Mononuclear cell (primary cell): ENCODE results near the gene CCL19. TPM values are rescaled to one million over a fixed set of nuclear protein-coding genes. Genes with fewer than 3 reads are reported as not detected.
"Not testable (repeated sequence)": the region's sequence is repeated elsewhere in the genome, so short reads cannot be mapped to it uniquely, and the experiment has no call there.

Experiments used
- H3K27me3 ChIP-seq: 2 replicates; pipeline ENCODE4 v1.6.0; 2011; ENCODE audit warnings: low read length, control low read depth; ENCODE audit not compliant: insufficient read depth
- H3K4me1 ChIP-seq: 2 replicates; pipeline ENCODE4 v1.5.1; 2011; ENCODE audit warnings: mild to moderate bottlenecking, low read length, control low read depth; ENCODE audit not compliant: insufficient read depth
- H3K4me3 ChIP-seq: 2 replicates; pipeline ENCODE4 v1.5.1; 2011; ENCODE audit warnings: mild to moderate bottlenecking, low read length, moderate library complexity
- H3K9me3 ChIP-seq: 2 replicates; pipeline ENCODE4 v1.5.1; 2011; ENCODE audit warnings: low read depth, mild to moderate bottlenecking, control low read depth, low read length
- total RNA-seq: library from RNA; depleted of rRNA; stranded (reverse); fragments of >200 nt; gene quantifications from one replicate; pipeline ENCODE4 v1.2.3, GENCODE V29; 2012

CCL19 gene
- not detected for total RNA-seq

GRCh38 chr9:34690983-34691935 lies at the start of gene CCL19:
Gene CCL19 (minus strand): TSS chr9:34691276. CDS start chr9:34691139, 137 bp downstream.
- Histone ChIP-seq H3K4me3 (no peak within 1 kb of the TSS), H3K4me1 (peaks cover 18% of the 10 kb centered on the region), H3K27me3 (no peaks in the 10 kb centered on the region), H3K9me3 (no peaks in the 10 kb centered on the region)

GRCh38 chr9:34740176-34740575 lies 49.1 kb upstream of the CCL19 start:
- H3K4me1 ChIP-seq, H3K9me3 ChIP-seq, H3K27me3 ChIP-seq, H3K4me3 ChIP-seq: not testable (repeated sequence)

- H3K4me1 ChIP-seq, result no peaks in the 10 kb centered on the region
- H3K27me3 ChIP-seq, result no peaks in the 10 kb centered on the region
- no peak overlapping the region for H3K4me3 ChIP-seq
- H3K9me3 ChIP-seq, result no peaks in the 10 kb centered on the region
Observed at GRCh38 chr9:34737677-34738260, 46.7 kb upstream of the CCL19 start.

GRCh38 chr9:34734720-34735119 lies 43.6 kb upstream of the CCL19 start:
- no peak overlapping the region for H3K4me3 ChIP-seq
- H3K9me3 ChIP-seq, result no peaks in the 10 kb centered on the region
- H3K27me3 ChIP-seq, result no peaks in the 10 kb centered on the region
- H3K4me1 ChIP-seq, result no peaks in the 10 kb centered on the region

GRCh38 chr9:34732886-34733285 lies 41.8 kb upstream of the CCL19 start:
- no peaks in the 10 kb centered on the region for H3K4me1 ChIP-seq
- H3K9me3 ChIP-seq, result no peaks in the 10 kb centered on the region
- H3K4me3 ChIP-seq, result no peak overlapping the region
- H3K27me3 ChIP-seq, result no peaks in the 10 kb centered on the region

GRCh38 chr9:34732478-34732877 lies 41.4 kb upstream of the CCL19 start:
- no peaks in the 10 kb centered on the region for H3K27me3 ChIP-seq
- no peaks in the 10 kb centered on the region for H3K9me3 ChIP-seq
- H3K4me1 ChIP-seq, result no peaks in the 10 kb centered on the region
- H3K4me3 ChIP-seq, result no peak overlapping the region

DNA sequence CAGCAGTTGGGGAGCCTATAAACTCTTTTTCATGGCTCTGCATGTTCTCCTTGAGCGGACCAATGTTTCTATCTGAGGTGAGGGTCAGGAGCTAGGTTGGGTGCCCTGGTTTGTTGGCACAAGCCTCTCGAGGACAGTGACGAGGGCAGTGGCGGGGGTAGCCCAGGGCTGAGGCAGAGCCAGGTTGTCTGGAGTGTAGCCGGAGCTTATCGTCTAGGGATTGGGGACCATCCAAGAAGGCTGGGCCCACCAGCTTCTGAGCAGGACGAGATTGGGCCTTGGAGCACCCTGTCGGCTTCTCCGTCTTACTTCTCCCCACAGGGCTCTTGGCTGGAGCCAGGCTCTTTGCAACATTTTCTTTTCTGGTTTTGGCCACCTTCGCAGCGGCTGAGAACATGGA lies 32.1 kb upstream of the CCL19 start:
- Histone ChIP-seq H3K4me1 (no peaks in the 10 kb centered on the region), H3K9me3 (no peaks in the 10 kb centered on the region), H3K27me3 (no peaks in the 10 kb centered on the region), H3K4me3 (no peak overlapping the region)

DNA sequence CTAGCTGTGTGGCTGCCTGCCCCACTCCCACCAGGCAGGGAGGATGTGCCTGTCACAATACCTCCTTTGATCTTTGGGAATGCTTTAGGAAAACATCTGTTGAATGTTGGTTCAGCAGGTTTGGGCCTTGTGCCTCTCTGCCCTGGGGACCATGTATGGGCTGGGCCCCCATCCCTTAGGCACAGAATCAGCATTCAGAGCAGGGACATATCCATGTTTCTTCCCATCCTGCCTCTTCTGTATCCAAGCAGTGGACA lies 28.6 kb upstream of the CCL19 start:
- not testable (repeated sequence) for H3K4me3 ChIP-seq, H3K27me3 ChIP-seq, H3K9me3 ChIP-seq, H3K4me1 ChIP-seq

DNA sequence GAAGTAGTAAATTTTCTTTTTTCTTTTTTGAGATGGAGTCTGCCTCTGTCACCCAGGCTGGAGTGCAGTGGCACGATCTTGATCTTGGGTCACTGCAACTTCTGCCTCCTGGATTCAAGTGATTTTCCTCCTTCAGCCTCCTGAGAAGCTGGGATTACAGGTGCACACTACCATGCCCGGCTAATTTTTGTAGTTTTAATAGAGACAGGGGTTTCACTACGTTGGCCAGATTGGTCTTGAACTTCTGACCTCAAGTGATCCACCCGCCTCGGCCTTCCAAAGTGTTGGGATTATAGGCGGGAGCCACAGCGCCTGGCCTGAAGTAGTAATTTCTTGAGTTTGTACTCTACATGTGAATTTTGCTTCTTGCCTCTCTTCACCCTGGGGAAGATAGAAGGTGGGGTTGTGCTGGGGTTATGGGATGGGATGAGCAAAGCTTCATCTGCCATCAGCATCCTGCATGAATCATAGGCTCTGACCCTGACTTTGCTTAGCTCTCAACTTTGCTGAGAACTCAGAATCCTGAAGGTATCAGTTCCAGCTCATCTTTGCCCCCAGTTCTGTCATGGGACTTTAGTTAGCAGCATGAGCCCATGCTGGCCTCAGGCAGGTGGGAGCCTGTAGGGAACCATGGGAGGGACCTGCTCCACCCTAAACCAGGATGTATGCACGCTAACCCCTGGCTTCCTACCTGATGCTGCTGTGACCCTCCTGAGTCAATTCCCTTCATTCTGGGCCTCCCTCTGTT lies 28.1 kb upstream of the CCL19 start:
- no peaks in the 10 kb centered on the region for H3K27me3 ChIP-seq
- H3K4me3 ChIP-seq, result no peak overlapping the region
- H3K4me1 ChIP-seq, result no peaks in the 10 kb centered on the region

GRCh38 chr9:34717996-34718614 lies 27.0 kb upstream of the CCL19 start:
- Histone ChIP-seq H3K4me3 (no peak overlapping the region), H3K27me3 (peaks cover 3% of the 10 kb centered on the region), H3K9me3 (no peaks in the 10 kb centered on the region), H3K4me1 (no peaks in the 10 kb centered on the region)

More for the DNA sequence above, 28.1 kb upstream of the CCL19 start:
- no peaks in the 10 kb centered on the region for H3K9me3 ChIP-seq

DNA sequence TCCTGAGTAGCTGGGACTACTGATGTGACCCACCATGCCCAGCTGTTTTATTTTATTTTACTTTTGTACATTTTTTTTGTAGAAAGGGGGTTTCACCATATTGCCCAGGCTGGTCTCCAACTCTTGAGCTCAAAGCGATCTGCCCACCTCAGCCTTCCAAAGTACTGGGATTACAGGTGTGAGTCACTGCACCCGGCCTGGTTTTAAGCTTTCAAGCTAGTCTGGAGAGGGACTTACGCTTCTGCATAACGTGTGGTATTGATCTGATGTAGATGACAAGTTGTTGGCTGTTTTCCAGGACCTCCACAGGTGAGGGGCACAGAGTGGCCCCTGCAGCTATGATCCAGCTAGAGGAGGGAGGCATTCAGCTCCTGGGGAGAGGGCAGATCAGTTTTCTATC lies 25.6 kb upstream of the CCL19 start:
- H3K9me3 ChIP-seq, result no peaks in the 10 kb centered on the region
- no peak overlapping the region for H3K4me3 ChIP-seq
- H3K4me1 ChIP-seq, result no peaks in the 10 kb centered on the region
- peaks cover 3% of the 10 kb centered on the region for H3K27me3 ChIP-seq

- no peak overlapping the region for H3K4me3 ChIP-seq
- H3K9me3 ChIP-seq, result no peaks in the 10 kb centered on the region
- H3K4me1 ChIP-seq, result no peaks in the 10 kb centered on the region
- peaks cover 3% of the 10 kb centered on the region for H3K27me3 ChIP-seq
Observed at GRCh38 chr9:34715639-34716215, 24.7 kb upstream of the CCL19 start.

DNA sequence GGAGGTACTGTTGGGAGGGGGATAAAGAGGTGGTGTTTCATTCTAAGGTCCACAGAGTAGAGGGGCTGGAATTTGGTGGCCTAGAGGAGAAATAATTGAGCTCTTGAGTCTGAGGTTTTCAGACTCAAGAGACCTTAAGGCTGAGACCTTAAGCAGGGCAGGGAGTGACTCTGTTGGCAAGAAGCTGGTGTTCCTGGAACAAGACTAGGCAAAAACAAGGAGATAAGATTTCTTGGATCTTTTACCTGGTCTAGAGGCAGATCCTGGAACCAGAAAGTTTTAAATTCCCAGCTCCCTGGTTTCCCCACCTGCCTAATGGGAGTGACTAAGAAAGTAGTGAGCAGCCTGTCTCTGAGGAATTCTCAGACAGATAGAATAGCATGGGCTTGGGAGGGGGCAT lies 22.9 kb upstream of the CCL19 start:
- peaks cover 3% of the 10 kb centered on the region for H3K27me3 ChIP-seq
- H3K4me1 ChIP-seq, result no peaks in the 10 kb centered on the region
- no peaks in the 10 kb centered on the region for H3K9me3 ChIP-seq
- no peak overlapping the region for H3K4me3 ChIP-seq

- H3K9me3 ChIP-seq, result no peaks in the 10 kb centered on the region
- peaks cover 3% of the 10 kb centered on the region for H3K27me3 ChIP-seq
- H3K4me1 ChIP-seq, result no peaks in the 10 kb centered on the region
- H3K4me3 ChIP-seq, result no peak overlapping the region
Observed at GRCh38 chr9:34712140-34712539, 21.1 kb upstream of the CCL19 start.

DNA sequence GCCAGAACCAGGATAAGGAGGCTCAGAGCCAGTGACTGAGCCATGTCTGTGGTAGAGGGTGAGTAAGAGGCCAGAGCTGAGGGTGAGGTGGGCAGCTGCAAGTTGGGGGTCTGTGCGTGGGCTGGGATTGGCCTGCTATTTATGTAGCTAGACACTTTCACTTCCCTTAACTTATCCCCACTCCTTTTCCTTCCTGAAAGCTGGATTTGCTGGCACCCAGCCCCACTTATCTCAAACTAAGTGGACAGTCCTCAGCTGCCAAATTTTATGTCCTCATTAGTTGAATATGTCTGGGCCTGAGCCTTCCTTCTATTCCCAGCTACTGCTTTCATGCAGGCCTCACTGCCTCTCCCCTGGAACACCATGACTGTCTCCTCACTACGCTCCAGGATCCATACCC lies 18.9 kb upstream of the CCL19 start, which contains the start of gene CCL21:
Gene CCL21, minus strand, starts transcription at position 114 of the 400 bp plus-strand sequence. Its CDS starts 70 bp downstream, at position 44.
- Histone ChIP-seq H3K4me3 (no peak within 1 kb of the TSS), H3K4me1 (no peaks in the 10 kb centered on the region), H3K27me3 (peaks cover 3% of the 10 kb centered on the region), H3K9me3 (no peaks in the 10 kb centered on the region)
